CD4-positive, alpha-beta T cell (primary cell): ENCODE measurements around the gene SORCS2. TPM values are rescaled to one million over a fixed set of nuclear protein-coding genes. Genes with fewer than 3 reads are reported as not detected.

Source experiments
- ATAC-seq: fragments of 200-7000 bp; cut with Tn5 transposase; one replicate; pipeline ENCODE4 v1.10.0; 2022; ENCODE audit warnings: mild to moderate bottlenecking; ENCODE audit not compliant: poor library complexity
- CTCF ChIA-PET: fragments of 350-600 bp; sonication (Branson Sonifier 250); formaldehyde crosslinking; loops from one replicate; lab custom pipeline; 2021; ENCODE audit warnings: antibody characterized with exemption, inconsistent platforms; lab: Charles Lee
- POLR2A ChIA-PET: fragments of 350-600 bp; sonication (Branson Sonifier 250); formaldehyde crosslinking; loops from one replicate; lab custom pipeline; 2021; ENCODE audit warnings: antibody characterized with exemption, inconsistent platforms; lab: Charles Lee
- DNase-seq, 14 experiments: peaks; one replicate each; pipeline ENCODE4 v3.0.0-alpha.2; 2013 to 2020; ENCODE audit warnings: mixed read lengths in 2 of 14
- H3K27ac ChIP-seq, 2 donors: one replicate each; pipeline versions ENCODE4 v1.5.1 to v1.7.0; 2013; ENCODE audit warnings: low read length in 2 of 2, low read depth in 1 of 2, mild to moderate bottlenecking in 1 of 2
- H3K27me3 ChIP-seq, 2 experiments: 1 replicate in 1 of 2; 2 replicates in 1 of 2; pipeline versions ENCODE4 v1.6.1 to v1.7.0; 2013; ENCODE audit warnings: low read length in 2 of 2, control low read depth in 1 of 2, mild to moderate bottlenecking in 1 of 2, moderate library complexity in 1 of 2; ENCODE audit not compliant: insufficient read depth in 2 of 2, control insufficient read depth in 1 of 2
- H3K36me3 ChIP-seq: one replicate; pipeline ENCODE4 v1.6.1; 2013; ENCODE audit warnings: low read length, control low read depth; ENCODE audit not compliant: insufficient read depth
- H3K4me1 ChIP-seq: one replicate; pipeline ENCODE4 v1.6.1; 2013; ENCODE audit warnings: low read length, control low read depth; ENCODE audit not compliant: insufficient read depth
- H3K4me3 ChIP-seq: one replicate; pipeline ENCODE4 v1.5.1; 2013; ENCODE audit warnings: mild to moderate bottlenecking, low read length, moderate library complexity
- H3K9me3 ChIP-seq, 2 experiments: 1 replicate in 1 of 2; 2 replicates in 1 of 2; pipeline versions ENCODE4 v1.6.1 to v1.7.0; 2013; ENCODE audit warnings: low read length in 2 of 2, mild to moderate bottlenecking in 2 of 2, control low read depth in 1 of 2, moderate library complexity in 1 of 2; ENCODE audit not compliant: control insufficient read depth in 1 of 2, insufficient read depth in 1 of 2
- H3K27ac Mint-ChIP-seq: one replicate; pipeline ENCODE4 v1.8.0; 2020; ENCODE audit warnings: mixed read lengths
- H3K27me3 Mint-ChIP-seq: one replicate; pipeline ENCODE4 v1.8.0; 2021; ENCODE audit warnings: mixed read lengths
- H3K36me3 Mint-ChIP-seq: one replicate; pipeline ENCODE4 v1.8.0; 2021; ENCODE audit warnings: low read depth, mixed read lengths
- H3K4me1 Mint-ChIP-seq: one replicate; pipeline ENCODE4 v1.8.0; 2021; ENCODE audit warnings: low read depth, mixed read lengths
- H3K4me3 Mint-ChIP-seq: one replicate; pipeline ENCODE4 v1.8.0; 2020; ENCODE audit warnings: mild to moderate bottlenecking, mixed read lengths
- H3K9me3 Mint-ChIP-seq: one replicate; pipeline ENCODE4 v1.8.0; 2020; ENCODE audit warnings: mixed read lengths
- CTCF ChIP-seq: fragments of 200-600 bp; IDR thresholded peaks from one replicate; pipeline ENCODE4 v1.8.0; 2022; ENCODE audit warnings: antibody characterized with exemption, mild to moderate bottlenecking
- intact Hi-C, 2 experiments: fragments of 100-400 bp; cut with DNase I in 1 of 2; cut with micrococcal nuclease in 1 of 2; formaldehyde crosslinking; loops; one replicate each; pipeline versions ENCODE4 v1.15.1 to v1.9.0; 2023 to 2025; cut with DNase I, micrococcal nuclease
- total RNA-seq, 174 experiments: library from RNA in 2 of 174; stranded (reverse) in 2 of 174; gene quantifications; one replicate each; pipeline ENCODE4 v1.2.3 and lab custom pipeline; 2021 to 2026

The SORCS2 gene
- total RNA-seq, 2 experiments from 2014 or later, result not detected

GRCh38 chr4:7691982-7692381, 499.6 kb downstream of the SORCS2 start:
- intact Hi-C loops, result no loop called here
- Histone ChIP-seq H3K36me3 (no peaks in the 10 kb centered on the region), H3K27me3 (no peaks in the 10 kb centered on the region), H3K4me3 (no peak overlapping the region), H3K27ac (no peak overlapping the region), H3K4me1 (no peaks in the 10 kb centered on the region), H3K9me3 (no peaks in the 10 kb centered on the region)
- Mint-ChIP-seq H3K9me3 (no peaks in the 10 kb centered on the region), H3K36me3 (no peaks in the 10 kb centered on the region), H3K4me1 (no peaks in the 10 kb centered on the region), H3K27me3 (no peaks in the 10 kb centered on the region), H3K27ac (no peak overlapping the region), H3K4me3 (no peak overlapping the region)
- no peak for DNase-seq
- POLR2A ChIA-PET, result no interaction called here
- no peak for TF ChIP-seq CTCF
- CTCF ChIA-PET, result no interaction called here
- ATAC-seq, result no peak

GRCh38 chr4:7692451-7693236, 500.3 kb downstream of the SORCS2 start:
- no peaks in the 10 kb centered on the region for H3K9me3 ChIP-seq
- intact Hi-C loops, result no loop called here
- H3K27me3 ChIP-seq, result no peaks in the 10 kb centered on the region
- no peak overlapping the region for H3K4me3 ChIP-seq
- H3K4me1 ChIP-seq, result no peaks in the 10 kb centered on the region
- TF ChIP-seq CTCF, result no peak
- Mint-ChIP-seq H3K9me3 (no peaks in the 10 kb centered on the region), H3K36me3 (no peaks in the 10 kb centered on the region), H3K27ac (no peak overlapping the region), H3K27me3 (peaks cover 5% of the 10 kb centered on the region), H3K4me3 (no peak overlapping the region), H3K4me1 (no peaks in the 10 kb centered on the region)
- ChIA-PET POLR2A (no interaction called here), CTCF (no interaction called here)
- ATAC-seq, result no peak
- DNase-seq, result no peak
- no peaks in the 10 kb centered on the region for H3K36me3 ChIP-seq
- no peak overlapping the region for H3K27ac ChIP-seq

GRCh38 chr4:7693237-7693608, 500.9 kb downstream of the SORCS2 start:
- ATAC-seq, result no peak

More at GRCh38 chr4:7693237-7693608, 500.9 kb downstream of the SORCS2 start:
- intact Hi-C loops, result no loop called here
- POLR2A ChIA-PET, result no interaction called here
- H3K9me3 Mint-ChIP-seq, result no peaks in the 10 kb centered on the region
- H3K27ac Mint-ChIP-seq, result no peak overlapping the region
- H3K36me3 Mint-ChIP-seq, result no peaks in the 10 kb centered on the region
- no peaks in the 10 kb centered on the region for H3K36me3 ChIP-seq
- H3K4me3 ChIP-seq, result no peak overlapping the region
- CTCF ChIA-PET, result no interaction called here
- no peaks in the 10 kb centered on the region for H3K4me1 Mint-ChIP-seq
- H3K4me1 ChIP-seq, result no peaks in the 10 kb centered on the region
- no peak overlapping the region for H3K4me3 Mint-ChIP-seq
- peaks cover 6% of the 10 kb centered on the region for H3K27me3 Mint-ChIP-seq
- no peak overlapping the region for H3K27ac ChIP-seq
- TF ChIP-seq CTCF, result no peak
- no peaks in the 10 kb centered on the region for H3K9me3 ChIP-seq
- no peaks in the 10 kb centered on the region for H3K27me3 ChIP-seq
- no peak for DNase-seq
